GM23338 (cell line): ENCODE measurements around the gene TRIM38. TPM values are rescaled to one million over a fixed set of nuclear protein-coding genes. Genes with fewer than 3 reads are reported as not detected.

Experiments used
- ATAC-seq: fragments of 200-7000 bp; cut with Tn5 transposase; 3 replicates; pipeline ENCODE4 v1.9.1; 2020
- DNase-seq: peaks from one replicate; pipeline ENCODE4 v3.0.0-alpha.2; 2015; ENCODE audit warnings: low spot score
- H2AFZ ChIP-seq: fragments of 200-600 bp; sonication (generic); 2 replicates; pipeline ENCODE4 v1.8.0; 2016; ENCODE audit warnings: antibody characterized with exemption, mild to moderate bottlenecking, moderate library complexity
- H3F3A ChIP-seq: fragments of 200-600 bp; sonication (generic); replicated peaks from 2 replicates; pipeline ENCODE4 v1.8.0; 2017; ENCODE audit warnings: antibody characterized with exemption, mixed run types, low read depth
- H3K27ac ChIP-seq: fragments of 200-600 bp; sonication (generic); 2 replicates; pipeline ENCODE4 v1.6.1; 2016; ENCODE audit warnings: low read depth
- H3K27me3 ChIP-seq: fragments of 200-600 bp; sonication (generic); 2 replicates; pipeline ENCODE4 v1.8.0; 2016; ENCODE audit warnings: mild to moderate bottlenecking, mixed run types, moderate library complexity; ENCODE audit not compliant: insufficient read depth
- H3K36me3 ChIP-seq: fragments of 200-600 bp; sonication (generic); 2 replicates; pipeline ENCODE4 v1.8.0; 2016; ENCODE audit warnings: mild to moderate bottlenecking; ENCODE audit not compliant: insufficient read depth
- H3K4me1 ChIP-seq: fragments of 200-600 bp; sonication (generic); 2 replicates; pipeline ENCODE4 v1.8.0; 2016; ENCODE audit warnings: mild to moderate bottlenecking, moderate library complexity; ENCODE audit not compliant: insufficient read depth
- H3K4me2 ChIP-seq: fragments of 200-600 bp; sonication (generic); 2 replicates; pipeline ENCODE4 v1.7.1; 2017; ENCODE audit warnings: mixed run types
- H3K4me3 ChIP-seq: fragments of 200-600 bp; sonication (generic); 2 replicates; pipeline ENCODE4 v1.6.1; 2016; ENCODE audit warnings: mixed run types
- H3K79me2 ChIP-seq: fragments of 200-600 bp; sonication (generic); replicated peaks from 2 replicates; pipeline ENCODE4 v1.8.0; 2017; ENCODE audit warnings: mild to moderate bottlenecking; ENCODE audit not compliant: insufficient read depth
- H3K9me2 ChIP-seq: fragments of 200-600 bp; sonication (generic); 2 replicates; pipeline ENCODE4 v1.8.0; 2017; ENCODE audit not compliant: insufficient read depth
- H4K20me1 ChIP-seq: fragments of 200-600 bp; sonication (generic); replicated peaks from 2 replicates; pipeline ENCODE4 v1.8.0; 2017; ENCODE audit warnings: mild to moderate bottlenecking; ENCODE audit not compliant: insufficient read depth
- H3K27ac Mint-ChIP-seq: 2 replicates; pipeline ENCODE4 v1.8.0; 2020; ENCODE audit warnings: inconsistent platforms, mild to moderate bottlenecking, moderate library complexity, mixed read lengths
- H3K27me3 Mint-ChIP-seq: 3 replicates; pipeline ENCODE4 v1.8.0; 2022; ENCODE audit warnings: low read depth, mild to moderate bottlenecking, moderate library complexity, mixed read lengths, inconsistent platforms; ENCODE audit not compliant: insufficient read depth, poor library complexity
- H3K36me3 Mint-ChIP-seq: 3 replicates; pipeline ENCODE4 v1.8.0; 2021; ENCODE audit warnings: low read depth, mild to moderate bottlenecking, inconsistent platforms, moderate library complexity, mixed read lengths
- H3K4me1 Mint-ChIP-seq: 3 replicates; pipeline ENCODE4 v1.8.0; 2020; ENCODE audit warnings: mild to moderate bottlenecking, inconsistent platforms, mixed read lengths
- H3K4me3 Mint-ChIP-seq: 3 replicates; pipeline ENCODE4 v1.8.0; 2021; ENCODE audit warnings: moderate library complexity, mild to moderate bottlenecking, inconsistent platforms, mixed read lengths
- H3K9me3 Mint-ChIP-seq: 3 replicates; pipeline ENCODE4 v1.8.0; 2020; ENCODE audit warnings: moderate library complexity, mild to moderate bottlenecking, inconsistent platforms, mixed read lengths
- CREB1 ChIP-seq: fragments of 250-450 bp; sonication (Bioruptor Pico); IDR thresholded peaks from 2 replicates; pipeline ENCODE4 v1.5.0; 2020; ENCODE audit warnings: low read depth, mild to moderate bottlenecking, moderate library complexity
- EZH2phosphoT487 ChIP-seq: fragments of 200-600 bp; sonication (generic); IDR thresholded peaks from one replicate; pipeline ENCODE4 v1.8.1; 2018; ENCODE audit warnings: antibody characterized with exemption; ENCODE audit not compliant: unreplicated experiment
- JUNB ChIP-seq: IDR thresholded peaks from one replicate; pipeline ENCODE4 v1.6.1; 2016; ENCODE audit warnings: antibody characterized with exemption; ENCODE audit not compliant: unreplicated experiment
- NANOG ChIP-seq: IDR thresholded peaks from 2 replicates; pipeline ENCODE4 v1.6.1; 2016; ENCODE audit warnings: antibody characterized with exemption, borderline replicate concordance
- POLR2AphosphoS5 ChIP-seq: IDR thresholded peaks from 2 replicates; pipeline ENCODE4 v1.6.1; 2016; ENCODE audit warnings: antibody characterized with exemption, low read depth
- ZNF114 ChIP-seq: fragments of 250-450 bp; sonication (Bioruptor Pico); IDR thresholded peaks from 2 replicates; pipeline ENCODE4 v1.5.0; 2020; ENCODE audit warnings: mild to moderate bottlenecking, moderate library complexity
- polyA plus RNA-seq: library from polyadenylated mRNA; unstranded; fragments of >200 nt; fragmentation: Nextera tagmentation; extraction: Ambion mirVana; gene quantifications from 2 replicates; pipeline ENCODE4 v1.2.1, GENCODE V29; 2016
- total RNA-seq: library from RNA; depleted of rRNA; stranded (reverse); fragments of >200 nt; shearing (Covaris generic); gene quantifications from 2 replicates; pipeline ENCODE4 v1.2.3, GENCODE V29; 2014
- TF ChIP-seq, protein P1 (sequence below): IDR thresholded peaks from one replicate; pipeline ENCODE4 v1.6.1; 2018; ENCODE audit warnings: antibody characterized with exemption; ENCODE audit not compliant: unreplicated experiment
- TF ChIP-seq, protein P2 (sequence below): fragments of 250-450 bp; sonication (Bioruptor Pico); IDR thresholded peaks from 2 replicates; pipeline ENCODE4 v1.5.0; 2020; ENCODE audit warnings: mild to moderate bottlenecking, moderate library complexity
- TF ChIP-seq, protein P3 (sequence below), 2 experiments: fragments of 200-600 bp in 1 of 2; sonication (generic) in 1 of 2; conservative IDR thresholded peaks; 2 replicates each; pipeline versions ENCODE4 v1.5.1 to v1.6.1; 2016 to 2017; ENCODE audit warnings: antibody characterized with exemption in 2 of 2, low read depth in 2 of 2, mild to moderate bottlenecking in 2 of 2, moderate library complexity in 1 of 2
- TF ChIP-seq, protein P4 (sequence below): IDR thresholded peaks from 2 replicates; pipeline ENCODE4 v1.6.1; 2016; ENCODE audit warnings: antibody characterized with exemption

TRIM38 gene
- total and polyA plus RNA-seq, 2 experiments from 2014 or later: 0.66 to 0.82 TPM

DNA sequence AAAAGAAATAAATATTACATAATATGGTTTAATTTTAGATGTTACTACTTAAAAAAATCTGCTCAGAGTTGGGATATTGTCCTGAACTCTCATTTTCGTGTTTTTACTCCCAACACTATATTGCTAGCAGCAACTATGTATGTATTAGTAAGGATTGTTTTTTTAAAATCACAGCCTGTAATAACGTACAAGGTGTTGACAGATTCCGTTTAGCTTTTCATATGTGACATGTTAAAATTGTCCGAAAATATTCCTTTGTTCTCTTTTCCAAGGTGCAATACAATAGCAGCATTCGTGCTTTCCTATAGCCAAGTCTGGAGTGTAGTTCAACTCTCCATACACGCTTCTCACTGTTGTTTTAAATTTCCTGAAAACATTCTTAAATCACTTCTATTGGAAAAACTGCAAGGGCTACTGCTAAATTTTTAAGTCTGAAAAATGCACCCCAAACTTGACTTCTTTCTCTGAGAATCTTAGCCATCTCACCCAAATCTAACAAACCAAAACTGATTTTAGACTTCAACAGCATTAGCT lies 65.7 kb downstream of the TRIM38 start:
- Histone ChIP-seq H3K4me1 (peaks cover 33% of the 10 kb centered on the region), H3K27ac (peak overlapping the region; percentile 98), H4K20me1 (no peaks in the 10 kb centered on the region), H3K4me2 (peak overlapping the region; percentile 91), H3K79me2 (no peaks in the 10 kb centered on the region), H3K36me3 (no peaks in the 10 kb centered on the region), H3K27me3 (no peaks in the 10 kb centered on the region), H3K4me3 (peak overlapping the region; percentile 80), H3K9me2 (no peaks in the 10 kb centered on the region), H2AFZ (no peak overlapping the region), H3F3A (peaks cover 8% of the 10 kb centered on the region; the same call in 1 of the 2 replicates)
- peaks cover 40% of the 10 kb centered on the region for H3K27me3 Mint-ChIP-seq
- no peak for DNase-seq
- peak overlapping the region; percentile 86 for H3K4me3 Mint-ChIP-seq
- no peaks in the 10 kb centered on the region; the same call in 2 of the 3 replicates for H3K36me3 Mint-ChIP-seq
- ATAC-seq: no peak
- H3K4me1 Mint-ChIP-seq: peaks cover 60% of the 10 kb centered on the region
- no peak for TF ChIP-seq ZNF114 (CRISPR knock-in tag)
- TF ChIP-seq NANOG: no peak
- TF ChIP-seq, protein P1, sequence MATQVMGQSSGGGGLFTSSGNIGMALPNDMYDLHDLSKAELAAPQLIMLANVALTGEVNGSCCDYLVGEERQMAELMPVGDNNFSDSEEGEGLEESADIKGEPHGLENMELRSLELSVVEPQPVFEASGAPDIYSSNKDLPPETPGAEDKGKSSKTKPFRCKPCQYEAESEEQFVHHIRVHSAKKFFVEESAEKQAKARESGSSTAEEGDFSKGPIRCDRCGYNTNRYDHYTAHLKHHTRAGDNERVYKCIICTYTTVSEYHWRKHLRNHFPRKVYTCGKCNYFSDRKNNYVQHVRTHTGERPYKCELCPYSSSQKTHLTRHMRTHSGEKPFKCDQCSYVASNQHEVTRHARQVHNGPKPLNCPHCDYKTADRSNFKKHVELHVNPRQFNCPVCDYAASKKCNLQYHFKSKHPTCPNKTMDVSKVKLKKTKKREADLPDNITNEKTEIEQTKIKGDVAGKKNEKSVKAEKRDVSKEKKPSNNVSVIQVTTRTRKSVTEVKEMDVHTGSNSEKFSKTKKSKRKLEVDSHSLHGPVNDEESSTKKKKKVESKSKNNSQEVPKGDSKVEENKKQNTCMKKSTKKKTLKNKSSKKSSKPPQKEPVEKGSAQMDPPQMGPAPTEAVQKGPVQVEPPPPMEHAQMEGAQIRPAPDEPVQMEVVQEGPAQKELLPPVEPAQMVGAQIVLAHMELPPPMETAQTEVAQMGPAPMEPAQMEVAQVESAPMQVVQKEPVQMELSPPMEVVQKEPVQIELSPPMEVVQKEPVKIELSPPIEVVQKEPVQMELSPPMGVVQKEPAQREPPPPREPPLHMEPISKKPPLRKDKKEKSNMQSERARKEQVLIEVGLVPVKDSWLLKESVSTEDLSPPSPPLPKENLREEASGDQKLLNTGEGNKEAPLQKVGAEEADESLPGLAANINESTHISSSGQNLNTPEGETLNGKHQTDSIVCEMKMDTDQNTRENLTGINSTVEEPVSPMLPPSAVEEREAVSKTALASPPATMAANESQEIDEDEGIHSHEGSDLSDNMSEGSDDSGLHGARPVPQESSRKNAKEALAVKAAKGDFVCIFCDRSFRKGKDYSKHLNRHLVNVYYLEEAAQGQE: no peak
- no peak for TF ChIP-seq POLR2AphosphoS5
- no peak for TF ChIP-seq EZH2phosphoT487
- TF ChIP-seq, protein P2, sequence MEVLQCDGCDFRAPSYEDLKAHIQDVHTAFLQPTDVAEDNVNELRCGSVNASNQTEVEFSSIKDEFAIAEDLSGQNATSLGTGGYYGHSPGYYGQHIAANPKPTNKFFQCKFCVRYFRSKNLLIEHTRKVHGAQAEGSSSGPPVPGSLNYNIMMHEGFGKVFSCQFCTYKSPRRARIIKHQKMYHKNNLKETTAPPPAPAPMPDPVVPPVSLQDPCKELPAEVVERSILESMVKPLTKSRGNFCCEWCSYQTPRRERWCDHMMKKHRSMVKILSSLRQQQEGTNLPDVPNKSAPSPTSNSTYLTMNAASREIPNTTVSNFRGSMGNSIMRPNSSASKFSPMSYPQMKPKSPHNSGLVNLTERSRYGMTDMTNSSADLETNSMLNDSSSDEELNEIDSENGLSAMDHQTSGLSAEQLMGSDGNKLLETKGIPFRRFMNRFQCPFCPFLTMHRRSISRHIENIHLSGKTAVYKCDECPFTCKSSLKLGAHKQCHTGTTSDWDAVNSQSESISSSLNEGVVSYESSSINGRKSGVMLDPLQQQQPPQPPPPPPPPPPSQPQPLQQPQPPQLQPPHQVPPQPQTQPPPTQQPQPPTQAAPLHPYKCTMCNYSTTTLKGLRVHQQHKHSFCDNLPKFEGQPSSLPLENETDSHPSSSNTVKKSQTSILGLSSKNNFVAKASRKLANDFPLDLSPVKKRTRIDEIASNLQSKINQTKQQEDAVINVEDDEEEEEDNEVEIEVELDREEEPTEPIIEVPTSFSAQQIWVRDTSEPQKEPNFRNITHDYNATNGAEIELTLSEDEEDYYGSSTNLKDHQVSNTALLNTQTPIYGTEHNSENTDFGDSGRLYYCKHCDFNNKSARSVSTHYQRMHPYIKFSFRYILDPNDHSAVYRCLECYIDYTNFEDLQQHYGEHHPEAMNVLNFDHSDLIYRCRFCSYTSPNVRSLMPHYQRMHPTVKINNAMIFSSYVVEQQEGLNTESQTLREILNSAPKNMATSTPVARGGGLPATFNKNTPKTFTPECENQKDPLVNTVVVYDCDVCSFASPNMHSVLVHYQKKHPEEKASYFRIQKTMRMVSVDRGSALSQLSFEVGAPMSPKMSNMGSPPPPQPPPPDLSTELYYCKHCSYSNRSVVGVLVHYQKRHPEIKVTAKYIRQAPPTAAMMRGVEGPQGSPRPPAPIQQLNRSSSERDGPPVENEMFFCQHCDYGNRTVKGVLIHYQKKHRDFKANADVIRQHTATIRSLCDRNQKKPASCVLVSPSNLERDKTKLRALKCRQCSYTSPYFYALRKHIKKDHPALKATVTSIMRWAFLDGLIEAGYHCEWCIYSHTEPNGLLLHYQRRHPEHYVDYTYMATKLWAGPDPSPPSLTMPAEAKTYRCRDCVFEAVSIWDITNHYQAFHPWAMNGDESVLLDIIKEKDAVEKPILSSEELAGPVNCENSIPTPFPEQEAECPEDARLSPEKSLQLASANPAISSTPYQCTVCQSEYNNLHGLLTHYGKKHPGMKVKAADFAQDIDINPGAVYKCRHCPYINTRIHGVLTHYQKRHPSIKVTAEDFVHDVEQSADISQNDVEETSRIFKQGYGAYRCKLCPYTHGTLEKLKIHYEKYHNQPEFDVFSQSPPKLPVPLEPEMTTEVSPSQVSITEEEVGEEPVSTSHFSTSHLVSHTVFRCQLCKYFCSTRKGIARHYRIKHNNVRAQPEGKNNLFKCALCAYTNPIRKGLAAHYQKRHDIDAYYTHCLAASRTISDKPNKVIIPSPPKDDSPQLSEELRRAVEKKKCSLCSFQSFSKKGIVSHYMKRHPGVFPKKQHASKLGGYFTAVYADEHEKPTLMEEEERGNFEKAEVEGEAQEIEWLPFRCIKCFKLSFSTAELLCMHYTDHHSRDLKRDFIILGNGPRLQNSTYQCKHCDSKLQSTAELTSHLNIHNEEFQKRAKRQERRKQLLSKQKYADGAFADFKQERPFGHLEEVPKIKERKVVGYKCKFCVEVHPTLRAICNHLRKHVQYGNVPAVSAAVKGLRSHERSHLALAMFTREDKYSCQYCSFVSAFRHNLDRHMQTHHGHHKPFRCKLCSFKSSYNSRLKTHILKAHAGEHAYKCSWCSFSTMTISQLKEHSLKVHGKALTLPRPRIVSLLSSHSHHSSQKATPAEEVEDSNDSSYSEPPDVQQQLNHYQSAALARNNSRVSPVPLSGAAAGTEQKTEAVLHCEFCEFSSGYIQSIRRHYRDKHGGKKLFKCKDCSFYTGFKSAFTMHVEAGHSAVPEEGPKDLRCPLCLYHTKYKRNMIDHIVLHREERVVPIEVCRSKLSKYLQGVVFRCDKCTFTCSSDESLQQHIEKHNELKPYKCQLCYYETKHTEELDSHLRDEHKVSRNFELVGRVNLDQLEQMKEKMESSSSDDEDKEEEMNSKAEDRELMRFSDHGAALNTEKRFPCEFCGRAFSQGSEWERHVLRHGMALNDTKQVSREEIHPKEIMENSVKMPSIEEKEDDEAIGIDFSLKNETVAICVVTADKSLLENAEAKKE: no peak
- TF ChIP-seq JUNB: no peak
- no peak for TF ChIP-seq CREB1 (CRISPR knock-in tag)
- TF ChIP-seq, protein P3, sequence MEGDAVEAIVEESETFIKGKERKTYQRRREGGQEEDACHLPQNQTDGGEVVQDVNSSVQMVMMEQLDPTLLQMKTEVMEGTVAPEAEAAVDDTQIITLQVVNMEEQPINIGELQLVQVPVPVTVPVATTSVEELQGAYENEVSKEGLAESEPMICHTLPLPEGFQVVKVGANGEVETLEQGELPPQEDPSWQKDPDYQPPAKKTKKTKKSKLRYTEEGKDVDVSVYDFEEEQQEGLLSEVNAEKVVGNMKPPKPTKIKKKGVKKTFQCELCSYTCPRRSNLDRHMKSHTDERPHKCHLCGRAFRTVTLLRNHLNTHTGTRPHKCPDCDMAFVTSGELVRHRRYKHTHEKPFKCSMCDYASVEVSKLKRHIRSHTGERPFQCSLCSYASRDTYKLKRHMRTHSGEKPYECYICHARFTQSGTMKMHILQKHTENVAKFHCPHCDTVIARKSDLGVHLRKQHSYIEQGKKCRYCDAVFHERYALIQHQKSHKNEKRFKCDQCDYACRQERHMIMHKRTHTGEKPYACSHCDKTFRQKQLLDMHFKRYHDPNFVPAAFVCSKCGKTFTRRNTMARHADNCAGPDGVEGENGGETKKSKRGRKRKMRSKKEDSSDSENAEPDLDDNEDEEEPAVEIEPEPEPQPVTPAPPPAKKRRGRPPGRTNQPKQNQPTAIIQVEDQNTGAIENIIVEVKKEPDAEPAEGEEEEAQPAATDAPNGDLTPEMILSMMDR (conservative IDR thresholded peaks at IDR 0.05; ENCODE audit: low read depth in 2 of 2): no peak
- TF ChIP-seq, protein P4, sequence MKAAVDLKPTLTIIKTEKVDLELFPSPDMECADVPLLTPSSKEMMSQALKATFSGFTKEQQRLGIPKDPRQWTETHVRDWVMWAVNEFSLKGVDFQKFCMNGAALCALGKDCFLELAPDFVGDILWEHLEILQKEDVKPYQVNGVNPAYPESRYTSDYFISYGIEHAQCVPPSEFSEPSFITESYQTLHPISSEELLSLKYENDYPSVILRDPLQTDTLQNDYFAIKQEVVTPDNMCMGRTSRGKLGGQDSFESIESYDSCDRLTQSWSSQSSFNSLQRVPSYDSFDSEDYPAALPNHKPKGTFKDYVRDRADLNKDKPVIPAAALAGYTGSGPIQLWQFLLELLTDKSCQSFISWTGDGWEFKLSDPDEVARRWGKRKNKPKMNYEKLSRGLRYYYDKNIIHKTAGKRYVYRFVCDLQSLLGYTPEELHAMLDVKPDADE: no peak
- peak overlapping the region; percentile 99 for H3K27ac Mint-ChIP-seq
- H3K9me3 Mint-ChIP-seq: peaks cover 11% of the 10 kb centered on the region; the same call in 1 of the 3 replicates
